COLO668 (cell line): ENCODE data around the gene EGFL8.
"Not testable (repeated sequence)": the region's sequence is repeated elsewhere in the genome, so short reads cannot be mapped to it uniquely, and the experiment has no call there.

Experiments used
- DNase-seq: peaks from one replicate; lab custom pipeline; 2025; ENCODE audit not compliant: unreplicated experiment; lab: John Stamatoyannopoulos, UW

Gene EGFL8

DNA sequence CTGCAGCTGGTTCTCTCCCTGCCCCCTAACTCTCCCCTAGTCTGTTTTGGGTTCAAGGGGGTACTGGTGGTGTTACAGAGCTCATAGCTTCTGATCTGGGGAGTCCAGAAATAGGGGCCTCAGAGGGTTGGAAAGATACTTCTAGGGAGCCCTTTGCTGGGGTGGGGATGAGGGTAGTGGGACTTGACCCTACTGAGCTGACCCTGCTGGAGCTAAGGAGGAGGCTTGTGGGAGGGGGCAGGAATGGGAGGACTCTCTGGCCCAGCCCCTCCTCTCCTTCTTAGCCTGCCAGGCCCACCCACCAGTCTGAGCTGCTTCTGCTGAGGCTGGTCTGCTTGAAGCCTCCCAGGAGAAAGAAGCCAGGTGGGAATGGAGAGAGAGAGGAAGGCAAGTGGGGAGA lies at the start of gene EGFL8:
Gene EGFL8, plus strand, starts transcription at position 301 of the 400 bp plus-strand sequence. CDS start 1,571 bp downstream, outside the sequence.
- no peak for DNase-seq

DNA sequence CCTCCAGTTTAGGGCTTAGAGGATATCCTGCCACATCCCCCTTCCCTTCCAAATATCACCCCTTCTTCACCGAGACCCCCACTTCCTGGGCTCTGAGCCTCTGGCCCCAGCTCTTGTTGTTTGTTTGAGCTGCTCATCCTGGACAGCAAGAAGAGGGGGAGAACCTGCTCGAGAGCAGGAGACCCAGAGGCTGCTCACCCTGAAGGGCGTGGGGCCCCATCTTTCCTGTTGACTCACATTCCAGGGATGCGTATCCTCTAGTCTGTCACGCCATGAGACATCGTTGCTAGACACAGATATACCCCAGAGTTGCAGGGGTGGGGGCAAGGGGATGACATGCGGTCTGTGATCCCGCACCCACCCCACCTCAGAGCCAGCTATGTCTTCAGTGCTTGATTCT lies 49.6 kb upstream of the EGFL8 start:
- DNase-seq, result no peak

DNA sequence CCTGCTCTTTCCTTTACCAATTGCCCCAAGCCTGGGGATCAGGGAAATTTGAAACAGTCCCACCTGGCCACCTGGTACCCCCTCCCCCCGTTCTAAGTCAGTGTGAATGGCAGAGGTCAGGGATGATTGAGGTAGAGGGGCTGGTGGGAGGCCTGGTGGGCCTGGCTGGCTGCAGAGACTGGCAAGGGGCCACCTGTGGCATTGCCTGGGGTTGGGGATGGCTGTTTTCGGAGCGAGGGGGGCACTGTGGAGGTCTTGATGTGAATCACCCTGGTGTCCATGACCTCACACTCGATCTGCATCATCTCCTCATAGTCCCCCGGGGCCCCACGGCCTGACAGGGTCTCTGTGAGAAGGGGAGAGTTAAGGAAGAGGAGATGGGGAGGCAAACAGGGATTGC lies 48.8 kb upstream of the EGFL8 start:
- no peak for DNase-seq

DNA sequence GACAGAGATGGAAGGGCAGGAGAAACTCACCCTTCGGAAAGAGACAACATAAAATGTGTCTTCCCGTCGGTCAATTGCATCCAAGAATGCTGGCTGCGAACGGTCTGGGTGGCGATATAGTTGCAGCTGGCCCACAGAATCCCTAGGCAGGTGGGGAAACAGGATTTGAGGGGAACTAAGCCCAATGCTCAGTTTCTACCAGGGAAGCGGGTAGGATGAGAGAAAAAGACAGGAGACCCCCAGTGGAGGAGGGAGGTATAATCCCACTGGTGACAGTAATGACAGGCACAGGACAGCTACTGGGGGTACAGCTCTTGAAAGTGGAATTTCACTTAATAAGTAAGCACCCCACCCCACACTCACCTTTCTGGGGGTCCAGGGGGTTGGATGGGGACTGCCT lies 47.7 kb upstream of the EGFL8 start:
- DNase-seq, result peak; percentile 4

DNA sequence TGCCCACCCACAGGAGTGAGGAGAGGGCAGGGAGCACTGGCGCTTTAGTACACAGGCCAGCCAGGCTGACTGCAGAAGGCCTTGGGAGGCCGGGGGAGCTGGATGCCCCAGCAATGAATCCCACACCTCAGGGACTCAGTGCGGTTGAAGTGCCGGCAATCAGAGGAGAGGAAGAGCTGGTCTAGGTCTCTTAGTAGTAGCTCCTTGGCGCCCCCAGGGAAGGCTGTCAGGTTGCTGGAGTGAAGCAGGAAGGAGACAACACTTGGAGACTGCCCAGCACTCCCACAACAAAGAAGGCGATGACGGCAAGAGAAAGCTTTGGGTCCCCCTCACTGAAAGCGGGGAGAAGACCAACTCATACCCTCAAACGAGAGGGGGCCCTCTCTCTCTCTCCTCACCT lies 46.9 kb upstream of the EGFL8 start:
- DNase-seq, result no peak

DNA sequence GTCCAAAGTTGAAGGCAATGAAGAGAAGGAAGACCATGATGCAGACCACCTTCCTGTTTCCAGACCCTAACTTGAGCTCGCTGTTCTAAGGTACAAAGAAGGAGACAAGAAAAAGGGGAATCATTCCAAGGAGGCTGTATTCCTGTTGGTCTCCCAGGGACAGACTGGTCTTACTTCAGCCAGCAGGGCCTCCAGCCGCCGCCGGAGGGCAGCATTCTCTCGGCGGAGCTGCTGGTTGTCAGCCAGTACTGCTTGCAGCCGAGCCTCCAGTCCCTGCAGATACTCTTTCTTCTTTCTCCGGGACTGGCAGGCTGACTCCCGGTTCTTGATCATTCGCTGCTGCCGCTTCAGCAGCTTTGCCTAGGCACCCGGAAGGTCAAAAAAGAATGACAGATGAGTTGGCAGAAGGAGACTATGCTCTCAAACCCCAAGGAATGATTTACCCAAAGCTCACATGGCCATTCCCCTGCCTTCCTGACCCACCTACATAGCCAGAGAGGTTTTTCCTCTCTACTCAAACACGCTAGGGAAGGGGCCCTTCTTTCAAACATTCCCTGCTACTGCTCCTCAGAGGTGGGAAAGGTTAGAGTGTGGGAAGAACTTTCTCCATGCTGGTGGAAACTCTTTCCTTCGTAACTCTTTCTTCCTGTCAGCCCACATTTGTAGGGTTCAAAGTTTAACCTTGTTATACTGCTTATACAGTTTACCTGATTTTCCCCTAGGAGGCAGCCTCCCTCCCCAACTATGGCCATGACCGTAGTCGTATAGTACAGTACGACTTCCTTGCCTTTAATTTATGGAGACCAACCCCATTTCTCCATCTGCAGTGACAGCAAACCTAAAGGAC lies 45.4 kb upstream of the EGFL8 start:
- DNase-seq, result peak; percentile 70

DNA sequence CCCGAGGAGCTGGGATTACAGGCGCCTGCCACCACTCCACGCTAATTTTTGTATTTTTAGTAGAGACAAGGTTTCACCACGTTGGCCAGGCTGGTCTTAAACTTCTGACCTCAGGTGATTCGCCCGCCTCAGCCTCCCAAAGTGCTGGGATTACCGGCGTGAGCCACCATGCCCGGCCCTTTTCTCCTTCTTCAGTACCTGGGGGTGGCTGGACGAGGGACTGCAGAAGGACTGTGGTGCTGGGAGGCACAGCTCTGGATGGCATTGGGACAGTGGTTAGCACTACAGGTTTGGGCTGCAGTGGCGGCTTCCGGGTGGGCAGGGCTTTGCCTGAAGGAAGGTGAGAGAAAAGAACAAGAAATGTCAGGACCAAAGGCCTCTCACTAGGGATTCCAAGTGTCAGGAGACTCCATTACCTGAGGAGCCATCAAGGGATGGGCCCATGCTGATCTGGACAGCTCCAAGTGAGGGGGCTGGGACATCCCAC lies 43.8 kb upstream of the EGFL8 start:
- no peak for DNase-seq

DNA sequence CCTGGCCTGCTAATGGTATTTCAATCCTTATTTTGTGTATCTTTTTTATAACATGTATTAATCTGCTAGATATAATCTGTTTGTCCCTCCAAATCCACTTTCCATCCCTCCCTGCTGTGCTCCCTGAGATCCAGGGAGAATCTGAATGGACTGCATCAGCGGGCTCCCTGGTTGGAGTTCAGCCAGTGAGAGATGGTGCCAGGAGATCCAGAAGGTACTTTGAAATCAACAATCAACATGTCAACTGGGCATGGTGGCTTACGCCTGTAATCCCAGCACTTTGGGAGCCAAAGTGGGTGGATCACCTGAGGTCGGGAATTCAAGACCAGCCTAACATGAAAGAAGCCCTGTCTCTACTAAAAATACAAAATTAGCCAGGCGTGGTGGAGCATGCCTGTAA lies 40.7 kb upstream of the EGFL8 start:
- DNase-seq, result no peak

DNA sequence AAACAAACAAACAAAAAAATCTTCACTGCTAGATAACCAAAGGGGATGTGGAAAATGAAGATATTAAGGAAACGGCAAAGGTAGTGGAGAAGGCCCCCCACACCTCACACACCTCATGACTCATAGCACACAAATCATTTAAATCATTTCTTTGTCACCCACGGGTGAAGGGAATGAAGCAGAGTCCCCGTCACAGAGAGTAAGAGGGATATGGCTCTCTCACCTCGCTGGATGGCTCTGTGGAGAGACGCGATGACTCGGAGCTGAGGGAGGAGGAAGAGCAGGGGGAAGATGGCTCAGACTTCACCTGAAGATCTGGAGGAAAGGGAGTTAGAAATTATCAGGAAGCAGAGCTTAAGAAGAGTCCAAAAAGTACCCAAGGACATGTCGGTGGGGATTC lies 37.5 kb upstream of the EGFL8 start:
- DNase-seq, result no peak

DNA sequence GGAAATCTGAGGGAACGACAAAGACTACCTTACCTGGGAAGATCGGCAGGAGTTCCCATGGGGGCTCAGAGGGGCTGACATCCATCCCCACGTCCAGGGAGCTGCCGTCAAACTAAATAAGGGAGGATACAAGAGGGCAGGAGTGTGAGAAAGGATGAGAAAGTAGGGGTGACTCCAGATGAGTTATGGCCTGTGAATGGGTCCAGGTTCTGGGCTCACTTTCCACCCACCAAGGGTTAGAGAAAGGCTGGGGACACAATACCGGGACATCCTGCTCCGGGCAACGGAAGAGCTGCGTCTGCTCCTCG lies 37.0 kb upstream of the EGFL8 start:
- no peak for DNase-seq

DNA sequence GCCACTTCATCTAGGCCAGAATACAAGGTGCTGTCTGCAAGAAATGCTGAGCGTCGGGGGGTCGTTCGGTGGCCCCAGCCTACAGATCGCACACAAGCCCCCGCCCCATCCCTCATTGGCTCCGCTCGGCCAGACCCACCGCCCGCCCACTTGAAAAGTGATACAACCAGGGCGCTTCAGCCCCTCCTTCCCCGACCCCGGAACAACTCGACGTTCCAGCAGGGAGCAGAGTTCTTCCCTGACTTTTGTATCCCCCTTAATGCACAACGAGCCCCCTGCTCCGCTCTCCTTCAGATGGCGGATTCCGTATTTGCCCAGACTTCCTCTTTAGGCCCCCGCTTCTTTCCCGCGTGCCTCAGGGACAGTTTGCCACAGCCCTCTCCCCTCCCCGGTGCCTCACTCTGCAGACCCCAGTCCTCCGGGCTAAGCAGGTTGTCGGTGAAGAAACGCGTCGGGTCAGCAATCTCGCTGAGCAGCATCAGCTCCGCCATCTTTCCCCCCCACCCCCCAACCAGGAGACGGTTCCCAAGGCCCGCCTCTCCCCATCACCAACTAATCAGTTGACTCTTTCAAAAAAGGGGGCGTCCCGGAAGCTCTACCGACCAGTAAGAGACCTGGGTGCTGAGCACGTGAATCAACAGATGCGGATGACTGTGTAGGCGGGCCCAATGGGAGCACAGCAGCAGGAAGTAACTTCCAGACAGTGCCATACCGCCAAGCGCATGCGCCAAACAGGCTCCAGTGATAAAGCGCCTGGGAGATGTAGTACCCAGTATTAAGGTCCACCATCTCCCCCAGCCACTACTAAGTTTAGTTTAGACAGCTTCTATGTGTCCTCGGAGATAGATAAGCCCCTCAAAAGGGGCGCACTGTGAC lies 36.4 kb upstream of the EGFL8 start, which contains the start of gene ATF6B:
Gene ATF6B, minus strand, starts transcription at position 530 of the 876 bp plus-strand sequence. Its CDS starts 39 bp downstream, at position 491.
- DNase-seq, result peak; percentile 92

DNA sequence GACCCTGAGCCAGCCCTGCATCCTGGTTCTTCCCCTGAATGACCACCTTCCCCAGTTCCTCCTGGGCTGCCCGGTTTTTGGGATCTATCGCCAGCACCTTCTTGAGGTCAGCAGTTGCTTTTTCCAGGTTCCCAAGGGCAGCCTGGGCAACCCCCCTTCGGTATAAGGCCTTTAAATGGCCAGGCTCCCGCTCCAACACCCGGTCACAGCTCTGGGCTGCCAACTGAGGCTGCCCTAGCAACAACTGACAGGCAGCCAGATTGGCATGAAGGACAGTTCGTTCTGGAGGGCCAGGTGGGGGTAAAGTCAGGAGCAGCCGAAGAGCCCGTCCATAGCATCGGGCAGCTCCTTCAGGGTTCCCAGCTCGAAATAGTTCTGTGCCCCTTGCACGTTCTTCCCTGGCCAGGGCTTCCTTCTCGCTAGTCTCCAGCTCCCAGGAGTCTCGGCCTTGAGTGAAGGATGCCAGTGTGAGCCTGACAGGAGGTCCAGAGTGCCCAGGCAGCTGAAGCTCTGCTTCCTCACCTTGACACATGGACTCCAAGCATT lies 35.6 kb upstream of the EGFL8 start:
- DNase-seq, result no peak

DNA sequence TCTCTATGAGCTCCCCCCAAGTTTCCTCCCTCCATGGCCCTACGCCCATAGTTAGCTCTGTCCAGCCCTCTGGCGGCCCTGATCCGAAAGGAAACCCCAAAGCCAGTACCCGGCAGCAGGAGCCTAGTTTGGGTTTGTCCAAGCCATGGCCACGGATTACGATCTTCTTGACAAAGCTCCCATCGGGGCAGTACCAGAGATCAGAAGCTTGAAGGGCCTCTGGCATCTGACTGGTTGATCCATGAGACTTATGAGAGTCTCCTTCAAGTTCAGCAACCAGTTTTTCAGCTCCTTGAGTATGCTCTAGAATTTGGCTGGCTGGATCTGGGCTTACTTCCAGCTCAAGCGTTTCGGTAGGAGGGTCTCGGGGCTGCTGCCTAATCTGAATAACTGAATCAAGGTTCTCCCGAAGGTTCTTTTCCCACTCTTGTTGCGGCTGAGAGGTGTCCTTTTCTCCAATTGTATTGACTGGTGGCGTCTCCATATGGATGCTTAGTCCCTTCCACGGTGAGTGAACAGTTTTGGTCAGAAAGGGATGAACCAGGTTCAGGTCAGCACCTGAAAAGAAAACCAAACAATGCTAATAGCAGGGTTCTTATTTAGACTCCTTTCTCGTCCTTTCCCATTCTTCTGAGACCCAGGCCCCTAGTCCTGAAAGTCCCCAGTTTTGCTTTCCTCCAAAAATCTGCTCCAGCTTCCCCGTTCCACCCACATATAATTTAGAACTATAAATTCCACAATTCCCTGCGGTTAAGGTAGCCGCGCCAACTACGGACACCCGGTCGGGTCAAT lies 34.9 kb upstream of the EGFL8 start:
- no peak for DNase-seq

DNA sequence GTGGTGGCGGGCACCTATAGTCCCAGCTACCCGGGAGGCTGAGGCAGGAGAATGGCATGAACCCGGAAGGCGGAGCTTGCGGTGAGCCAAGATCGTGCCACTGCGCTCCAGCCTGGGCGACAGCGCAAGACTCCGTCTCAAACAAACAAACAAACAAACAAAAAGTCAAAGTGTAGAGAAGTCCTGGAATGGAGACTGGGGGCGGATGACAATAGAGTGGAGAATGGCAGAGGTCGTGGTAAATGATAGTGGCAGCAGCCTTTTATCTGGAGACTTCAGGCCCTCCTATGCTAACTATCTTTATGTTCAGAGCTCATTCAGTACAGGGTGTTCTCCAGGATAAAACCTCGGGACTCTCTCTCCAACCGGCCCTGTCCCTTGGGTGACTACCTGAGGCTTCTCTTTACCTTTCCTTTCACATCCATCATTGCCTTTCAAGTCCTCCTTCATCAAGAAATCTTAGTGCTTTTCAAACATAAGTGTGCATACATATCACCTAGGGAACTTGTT lies 32.9 kb upstream of the EGFL8 start:
- DNase-seq, result no peak

DNA sequence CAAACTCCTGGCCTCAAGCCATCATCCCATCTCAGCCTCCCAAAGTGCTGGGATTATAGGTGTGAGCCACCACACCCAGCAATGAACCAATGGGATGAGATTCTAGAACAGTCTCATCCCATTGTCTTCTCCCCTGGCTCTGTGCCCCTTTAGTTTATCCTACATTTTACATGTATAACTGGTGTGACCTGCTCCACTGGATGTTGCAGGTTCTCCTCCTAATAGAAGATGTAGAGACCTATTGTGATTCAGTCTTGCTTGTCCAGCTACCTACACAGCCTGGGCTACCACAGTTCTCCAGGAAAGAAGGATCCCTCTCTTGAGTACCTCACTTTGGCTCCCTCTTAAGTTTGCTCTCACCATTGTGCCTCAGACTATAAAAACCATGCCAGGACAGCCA lies 32.3 kb upstream of the EGFL8 start:
- no peak for DNase-seq

DNA sequence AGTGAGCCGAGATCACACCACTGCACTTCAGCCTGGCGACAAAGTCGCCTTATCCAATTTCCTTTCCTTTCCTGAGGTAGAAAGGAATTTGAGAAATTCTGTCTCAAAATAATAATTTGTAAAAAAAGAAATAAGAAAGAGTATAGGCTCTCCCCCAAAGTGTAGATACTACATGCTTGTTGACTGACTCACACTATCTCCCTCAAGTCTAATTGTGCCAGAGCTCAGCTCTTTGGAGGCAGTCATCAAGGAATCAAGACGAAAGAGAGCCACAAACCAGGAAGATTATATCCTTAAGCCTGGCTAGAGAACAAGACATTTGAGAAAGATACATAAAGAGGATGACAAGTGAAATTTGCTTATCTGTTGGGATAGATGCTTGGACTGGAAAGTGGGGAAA lies 30.6 kb upstream of the EGFL8 start:
- no peak for DNase-seq

DNA sequence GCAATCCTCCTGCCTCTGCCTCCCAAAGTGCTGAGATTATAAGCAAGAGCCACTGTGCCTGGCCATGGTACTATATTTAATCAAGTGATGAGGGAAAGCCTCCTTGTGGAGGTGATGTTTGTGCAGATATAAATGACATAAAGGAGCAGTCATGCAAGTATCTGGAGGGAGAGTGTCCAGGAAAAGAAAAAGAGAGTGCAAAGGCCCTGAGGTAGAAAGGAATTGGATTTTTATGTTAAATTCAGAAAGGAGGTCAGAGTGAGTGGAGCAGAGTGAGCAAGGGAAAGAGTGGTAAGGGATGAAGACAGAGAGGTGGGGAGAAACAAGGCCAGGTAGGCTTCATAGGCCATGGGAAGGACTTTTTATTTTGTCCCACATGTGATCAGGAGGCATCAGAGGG lies 26.9 kb upstream of the EGFL8 start:
- no peak for DNase-seq

DNA sequence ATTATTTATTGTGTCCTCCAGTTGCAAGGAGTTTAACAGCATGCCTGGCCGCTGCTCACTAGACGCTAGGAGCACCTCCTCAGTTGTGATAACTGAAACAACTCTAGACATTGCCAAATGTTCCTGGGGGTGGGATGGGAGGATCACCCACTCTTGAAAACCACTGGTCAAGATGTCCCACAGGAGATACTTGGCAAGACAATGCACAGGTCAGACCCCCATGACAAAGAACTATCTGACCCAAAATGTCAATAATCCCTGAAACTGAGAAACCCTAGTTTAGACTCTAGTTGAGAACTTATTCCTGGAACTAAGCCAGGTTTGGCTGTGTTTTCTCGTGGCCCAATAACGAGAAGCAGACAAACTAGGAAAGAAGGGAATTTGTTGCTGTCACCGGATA lies 24.8 kb upstream of the EGFL8 start:
- DNase-seq, result no peak

DNA sequence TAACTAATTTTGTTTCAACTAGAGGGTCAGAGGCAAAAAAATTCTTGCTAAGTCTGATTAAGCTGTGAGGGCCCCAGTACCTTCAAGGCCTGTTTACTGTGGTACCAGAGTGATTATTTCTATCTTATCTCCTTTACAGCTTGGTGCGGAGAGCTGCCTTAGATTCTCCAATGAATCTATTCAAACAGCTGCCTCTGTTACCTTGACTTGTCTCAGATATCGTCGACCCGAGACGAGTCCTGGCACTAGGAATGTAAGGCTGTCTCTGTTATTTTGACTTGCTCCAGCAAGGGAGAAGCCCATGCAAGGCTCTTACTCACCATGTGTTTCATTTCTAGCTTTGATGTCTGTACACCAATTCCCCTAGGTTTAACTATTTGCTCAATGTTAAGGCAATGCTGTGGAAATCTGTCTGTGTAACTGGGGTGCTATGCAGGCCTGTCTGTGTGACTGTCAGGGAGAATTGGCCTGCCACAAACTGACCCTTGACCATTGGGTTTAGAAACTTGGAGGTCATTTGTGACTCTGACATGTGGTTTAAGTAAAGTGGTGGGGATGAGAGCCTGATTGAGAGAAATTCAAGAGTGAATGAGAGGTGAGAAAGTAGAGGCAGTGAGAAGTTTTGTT lies 23.9 kb upstream of the EGFL8 start:
- DNase-seq, result no peak

DNA sequence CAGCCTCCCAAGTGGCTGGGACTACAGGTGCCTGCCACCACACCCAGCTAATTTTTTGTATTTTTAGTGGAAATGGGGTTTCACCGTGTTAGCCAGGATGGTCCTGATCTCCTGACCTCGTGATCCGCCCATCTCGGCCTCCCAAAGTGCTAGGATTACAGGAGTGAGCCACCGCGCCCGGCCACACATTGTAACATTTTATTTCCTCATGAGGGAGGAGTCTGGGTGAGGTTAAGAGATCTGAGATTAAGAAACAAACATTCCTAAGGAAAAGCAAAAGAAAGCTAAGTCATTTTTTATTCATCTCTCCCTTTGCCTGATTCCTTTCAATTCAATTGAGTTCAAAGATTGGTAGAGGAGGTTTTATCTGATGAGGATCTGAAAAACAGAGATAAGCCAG lies 20.2 kb upstream of the EGFL8 start:
- not testable (repeated sequence) for DNase-seq
